ENCODE results near the gene CYSTM1.
A peak's percentile ranks its signal among the peaks of the same experiment; 100 is the strongest.

Gene CYSTM1

DNA sequence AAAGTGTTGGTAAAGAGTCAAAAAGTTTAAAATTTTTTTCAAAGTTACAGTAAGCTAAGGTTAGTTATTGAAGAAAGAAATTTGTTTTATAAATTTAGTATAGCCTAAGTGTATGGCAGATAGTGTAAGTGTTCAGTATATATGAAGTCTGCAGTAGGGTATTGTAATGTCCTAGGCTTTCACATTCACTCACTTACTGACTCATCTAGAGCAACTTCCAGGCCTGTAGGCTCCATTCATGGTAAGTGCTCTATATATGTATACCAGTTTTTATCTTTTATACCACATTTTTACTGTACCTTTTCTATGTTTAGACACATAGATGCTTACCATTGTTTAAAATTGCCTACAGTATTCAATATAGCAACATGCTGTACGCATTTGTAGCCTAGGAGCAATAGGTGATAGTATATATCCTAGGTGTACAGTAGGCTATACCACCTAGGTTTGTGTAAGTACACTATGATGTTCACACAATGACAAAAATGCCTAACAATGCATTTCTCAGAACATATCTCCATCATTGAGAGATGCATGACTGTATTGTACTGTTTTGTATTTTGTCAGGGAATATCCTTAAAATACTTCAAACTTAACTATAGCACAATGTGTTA, 38.5 kb downstream of the CYSTM1 start:
- DNase-seq, result peak in 1 of 5 donors; percentile 19

DNA sequence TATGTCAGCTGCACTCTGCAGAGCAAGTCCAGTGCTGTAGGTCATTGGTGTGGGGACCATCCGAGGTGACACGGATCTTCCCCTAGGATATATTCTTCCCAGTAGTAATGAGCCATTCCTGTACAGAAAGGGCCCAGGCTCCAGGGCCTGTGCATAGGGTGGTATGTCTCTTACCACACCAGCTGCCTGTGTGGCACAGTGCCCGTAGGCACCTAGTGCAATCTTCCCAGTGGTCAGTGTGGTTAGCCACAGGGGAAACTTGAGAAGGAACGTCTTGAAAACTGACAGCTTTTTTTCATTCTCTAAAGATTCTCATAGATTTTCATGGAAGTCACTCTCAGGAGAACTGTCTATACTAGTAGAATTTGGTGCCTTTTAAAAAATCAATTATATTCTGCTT, 39.8 kb downstream of the CYSTM1 start:
- no peak for DNase-seq

DNA sequence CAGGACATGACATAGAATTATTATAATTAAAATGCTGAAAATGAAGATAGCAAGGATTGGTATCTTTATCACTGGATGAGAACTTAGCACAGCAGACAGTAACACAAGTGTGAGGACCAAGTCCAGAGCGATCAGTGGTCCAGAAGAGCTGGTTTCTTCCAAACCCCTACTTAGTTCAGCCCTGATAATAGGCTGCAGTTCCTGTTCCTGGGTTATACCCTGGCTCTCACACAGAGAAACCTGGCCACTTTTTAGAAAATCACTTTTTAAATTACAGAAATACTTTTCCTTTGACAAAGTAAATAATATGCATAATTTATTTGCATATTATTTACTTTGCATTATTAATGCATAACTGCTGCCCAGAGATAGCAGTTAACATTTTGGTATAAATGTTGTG, 40.3 kb downstream of the CYSTM1 start:
- DNase-seq, result no peak

DNA sequence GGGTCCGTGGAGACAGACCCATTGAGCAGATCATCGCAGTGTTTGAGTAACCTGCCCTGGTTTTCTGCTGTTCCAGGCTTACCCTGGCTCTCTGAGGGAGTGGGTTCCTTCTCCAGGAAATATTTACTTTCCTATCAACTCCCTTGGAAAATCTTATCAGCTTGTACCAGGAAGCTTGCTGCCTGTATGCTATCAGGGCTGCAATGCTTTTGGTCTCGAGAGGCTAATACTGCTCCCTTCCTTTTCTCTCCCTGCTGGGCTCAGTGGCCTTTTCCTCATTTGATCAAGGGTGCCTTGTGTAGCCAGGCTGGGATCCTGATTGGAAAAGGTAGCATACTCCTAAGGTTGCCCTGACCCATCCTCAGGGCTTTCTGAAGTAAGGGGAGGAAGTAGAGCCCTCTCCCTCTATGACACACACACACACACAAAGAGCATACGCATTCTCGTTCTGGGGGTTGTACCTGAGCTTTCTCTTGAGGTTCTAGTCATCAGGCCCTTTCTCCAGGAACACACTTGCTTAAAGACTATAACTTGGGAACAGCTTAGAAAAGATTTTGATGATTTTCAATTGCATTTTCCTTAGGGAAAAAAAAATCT, 41.6 kb downstream of the CYSTM1 start:
- no peak for DNase-seq

DNA sequence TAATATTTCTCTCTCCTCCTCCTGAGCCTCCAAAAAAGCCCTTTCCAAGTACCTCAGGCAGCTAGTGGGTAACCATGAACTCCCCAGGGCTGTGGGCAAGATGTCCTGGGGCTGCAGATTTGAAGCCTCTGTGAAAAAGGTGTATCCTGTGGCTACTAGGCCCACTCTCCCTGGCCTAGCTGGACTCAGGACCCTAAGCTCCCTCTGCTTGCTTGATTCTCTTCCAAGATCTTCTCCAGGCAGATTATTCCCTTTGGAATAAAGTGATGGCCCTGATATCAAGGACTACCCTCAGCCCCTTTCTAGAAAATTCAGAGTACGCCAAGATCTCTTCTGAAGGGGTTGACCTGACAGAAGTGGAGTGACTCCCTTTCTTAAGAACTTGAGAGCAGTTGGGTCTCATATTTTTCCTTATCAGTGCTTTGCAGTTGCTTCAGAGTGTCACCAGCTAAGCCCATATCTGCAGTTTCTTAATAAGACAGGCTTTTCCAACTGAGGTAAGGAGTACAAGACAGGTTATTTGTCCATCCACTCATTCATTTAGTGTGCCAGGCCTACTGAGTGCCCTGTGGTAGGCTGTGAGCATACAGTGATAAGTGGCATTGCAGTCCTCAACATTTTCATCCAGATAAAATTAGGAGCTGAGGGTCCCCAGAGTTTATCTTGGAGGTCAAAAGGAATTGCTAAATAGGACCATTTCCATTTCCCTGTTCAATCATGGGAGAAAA, 42.5 kb downstream of the CYSTM1 start:
- no peak for DNase-seq

DNA sequence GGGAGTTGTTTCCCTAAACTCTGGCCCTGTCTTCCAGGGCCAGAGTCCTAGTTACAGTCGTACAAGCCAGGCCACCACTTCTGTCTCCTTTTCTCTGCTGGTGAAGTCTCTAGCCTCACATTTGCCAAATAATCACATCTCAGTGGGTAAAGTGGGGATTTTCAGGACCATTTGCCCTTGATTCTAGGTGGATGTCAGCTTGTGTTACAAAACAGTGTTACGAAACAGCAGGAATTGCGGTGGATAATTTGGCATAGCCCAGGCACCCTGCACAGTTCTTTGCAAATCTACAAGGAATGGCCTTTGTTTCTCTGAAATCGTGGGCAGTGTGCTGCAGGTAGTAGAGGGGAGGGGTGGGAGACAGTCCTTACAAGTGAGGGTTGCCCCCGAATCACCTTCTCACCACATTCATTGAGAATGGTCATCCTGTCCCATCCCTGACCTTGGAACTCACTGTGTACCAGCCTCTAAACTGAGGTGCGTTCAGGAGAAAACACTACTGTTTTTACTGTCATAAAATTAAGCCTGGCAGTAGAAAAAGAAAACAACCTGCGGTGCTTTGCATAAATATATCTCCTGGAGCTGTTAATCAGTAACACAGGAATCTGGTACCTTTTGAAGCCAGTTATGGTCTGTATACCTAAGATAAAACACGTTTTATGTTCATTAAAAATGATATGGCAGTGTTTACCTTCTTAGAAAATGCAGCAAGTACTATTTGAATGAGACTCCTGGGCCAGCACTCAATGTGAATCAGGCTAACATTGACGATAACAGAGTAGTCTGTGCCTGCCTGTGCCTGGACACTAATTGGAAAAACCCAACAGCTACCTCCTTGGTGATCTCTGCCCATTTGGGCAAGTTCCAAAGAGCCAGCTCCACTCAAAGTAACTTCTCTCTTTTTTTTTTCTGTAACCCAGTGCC, 44.3 kb downstream of the CYSTM1 start:
- DNase-seq, result no peak

DNA sequence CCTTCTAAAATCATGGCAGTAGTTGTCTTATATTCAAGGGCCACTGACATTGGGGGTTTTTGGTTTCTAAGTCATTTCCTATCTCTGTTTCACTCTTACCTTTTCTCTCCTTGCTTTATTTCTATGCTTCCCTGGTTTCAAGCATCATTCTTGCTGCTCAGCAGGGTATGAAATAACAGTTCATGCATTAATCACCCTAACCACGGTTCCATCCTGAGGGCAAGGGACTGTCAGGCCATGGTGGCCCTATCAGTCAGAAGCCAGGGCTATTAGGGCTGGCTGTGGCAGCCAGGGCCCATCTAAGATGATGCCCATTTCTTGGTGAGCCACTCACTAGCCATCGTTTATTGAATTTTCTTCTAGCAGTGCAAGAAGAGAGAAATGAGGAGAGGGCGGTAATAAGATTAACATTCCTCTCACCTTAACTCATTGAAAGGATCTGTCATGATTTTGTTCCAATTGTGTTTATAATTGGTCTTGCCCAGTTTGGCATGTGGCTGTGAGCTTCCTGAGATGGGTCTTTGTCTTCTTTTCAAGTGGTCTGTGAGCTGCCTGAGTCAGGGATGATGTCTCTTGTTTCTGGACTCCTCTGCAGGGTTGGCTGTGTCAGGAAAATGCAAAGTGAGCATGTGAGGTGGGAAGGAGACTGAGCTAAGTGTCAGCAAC, 45.2 kb downstream of the CYSTM1 start:
- DNase-seq, result no peak

DNA sequence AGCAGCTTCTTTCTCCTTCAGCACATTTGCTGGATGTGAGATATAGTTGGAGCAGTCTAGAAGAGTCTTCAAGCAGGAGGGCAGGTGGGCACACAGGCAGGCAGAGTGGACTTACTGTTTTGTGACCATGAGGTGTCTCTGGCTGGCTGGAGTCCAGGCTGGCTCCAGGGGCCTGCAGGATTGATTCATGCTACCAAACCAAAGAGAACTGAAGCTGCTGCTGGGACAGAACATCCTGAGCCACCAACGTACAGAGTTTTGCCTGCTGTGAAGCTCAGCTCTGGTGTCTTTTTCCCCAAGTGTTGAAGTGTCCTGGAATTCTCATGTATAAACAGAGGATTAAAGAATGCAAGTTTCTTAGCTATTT, 45.7 kb downstream of the CYSTM1 start:
- DNase-seq, result no peak

DNA sequence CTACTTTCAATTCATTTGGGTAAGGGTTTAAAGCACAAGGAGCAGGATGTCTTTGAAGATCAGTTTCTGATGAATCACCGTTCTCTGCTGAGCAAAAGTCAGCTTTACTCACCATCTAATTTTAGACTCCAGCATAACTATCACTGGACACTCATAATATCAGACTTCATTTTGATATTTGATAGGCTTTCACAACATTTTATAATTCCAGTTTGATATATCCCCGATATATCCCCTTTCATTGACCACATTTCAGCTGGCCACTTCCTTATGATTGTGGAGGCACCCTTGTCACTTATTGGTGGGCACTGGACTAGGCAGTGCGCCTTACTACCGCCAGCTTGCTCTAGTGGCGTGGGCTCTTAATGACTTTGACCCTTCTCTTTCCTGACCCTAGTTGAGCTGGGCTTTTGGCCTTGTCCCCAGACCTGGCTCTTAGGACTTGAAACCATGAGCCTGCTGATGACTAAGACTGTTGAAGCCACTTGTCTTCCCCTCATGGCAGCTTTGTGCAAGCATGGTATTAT, 46.8 kb downstream of the CYSTM1 start:
- DNase-seq, result peak in 1 of 5 donors; percentile 25

DNA sequence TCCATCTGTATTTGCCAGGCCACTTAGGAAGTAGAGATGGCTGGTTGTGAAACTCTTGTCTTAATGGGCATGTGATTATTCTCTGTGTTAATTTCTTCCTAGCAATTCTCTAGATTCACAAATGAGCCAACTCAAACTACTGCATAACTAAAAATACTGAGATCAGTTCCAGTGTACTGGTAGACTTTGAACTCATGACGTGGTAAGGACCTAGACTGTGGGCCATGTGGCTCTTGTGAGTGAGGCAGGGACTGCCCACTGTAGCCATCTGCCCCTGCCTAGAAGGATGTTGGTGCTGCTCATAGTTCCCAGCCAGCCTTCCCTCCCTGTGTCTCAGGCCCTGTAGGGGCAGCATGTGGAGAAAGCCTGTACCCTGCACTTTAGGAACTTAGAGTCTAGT, 47.4 kb downstream of the CYSTM1 start:
- DNase-seq, result no peak

DNA sequence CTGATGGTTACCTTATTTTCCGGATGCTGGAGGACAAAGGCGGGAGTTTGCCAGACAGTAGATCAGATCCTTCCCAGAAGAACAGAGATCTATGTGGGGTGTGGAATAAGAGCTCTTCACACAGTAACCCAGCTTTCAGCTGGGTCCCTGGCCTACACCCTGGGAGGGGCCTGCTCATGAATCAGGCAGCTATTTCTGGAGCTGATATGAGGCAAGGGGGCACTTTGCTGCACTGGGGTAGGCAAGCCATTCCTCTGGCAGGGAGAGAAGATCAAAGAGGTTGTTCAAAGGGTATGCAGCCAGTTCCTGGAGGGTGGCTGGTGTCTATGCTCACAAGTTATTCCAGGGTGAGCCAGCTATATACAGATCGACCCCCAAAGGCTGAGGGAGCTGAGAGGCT, 48.6 kb downstream of the CYSTM1 start:
- no peak for DNase-seq

DNA sequence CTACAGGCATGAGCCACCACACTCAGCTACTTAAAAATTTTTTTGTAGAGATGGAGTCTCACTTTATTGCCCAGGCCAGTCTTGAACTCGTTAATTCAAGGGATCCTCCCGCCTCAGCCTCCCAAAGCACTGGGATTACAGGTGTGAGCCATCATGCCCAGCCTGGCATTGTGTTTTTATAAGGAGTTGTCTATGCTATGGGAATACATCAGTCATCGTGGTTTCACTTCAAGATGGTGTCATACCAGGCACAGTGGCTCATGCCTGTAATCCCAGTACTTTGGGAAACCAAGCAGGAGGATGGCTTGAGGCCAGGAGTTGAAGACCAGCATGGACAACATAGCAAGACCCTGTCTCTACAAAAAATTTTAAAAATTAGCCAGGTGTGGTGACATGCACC, 49.7 kb downstream of the CYSTM1 start:
- DNase-seq, result no peak

DNA sequence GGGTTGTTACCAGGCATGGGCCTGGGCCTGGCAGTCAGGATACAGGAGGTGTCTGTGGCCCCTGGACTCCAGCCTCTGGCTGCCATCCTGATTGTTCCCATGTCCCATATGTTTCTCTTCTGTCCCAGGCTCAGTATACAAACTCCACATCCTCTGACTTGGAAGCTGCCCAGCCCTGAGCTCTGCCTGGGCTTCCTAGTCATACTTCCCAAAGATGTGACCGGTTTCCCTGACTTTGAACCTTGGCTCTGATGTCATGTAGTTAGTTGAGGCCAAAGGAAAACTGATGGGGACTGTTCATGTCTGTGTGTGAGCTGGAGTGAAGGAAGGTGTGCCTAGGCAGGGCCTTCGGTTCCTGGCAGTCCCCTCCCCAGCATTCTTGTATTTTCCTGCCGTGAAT, 50.4 kb downstream of the CYSTM1 start:
- DNase-seq, result no peak

DNA sequence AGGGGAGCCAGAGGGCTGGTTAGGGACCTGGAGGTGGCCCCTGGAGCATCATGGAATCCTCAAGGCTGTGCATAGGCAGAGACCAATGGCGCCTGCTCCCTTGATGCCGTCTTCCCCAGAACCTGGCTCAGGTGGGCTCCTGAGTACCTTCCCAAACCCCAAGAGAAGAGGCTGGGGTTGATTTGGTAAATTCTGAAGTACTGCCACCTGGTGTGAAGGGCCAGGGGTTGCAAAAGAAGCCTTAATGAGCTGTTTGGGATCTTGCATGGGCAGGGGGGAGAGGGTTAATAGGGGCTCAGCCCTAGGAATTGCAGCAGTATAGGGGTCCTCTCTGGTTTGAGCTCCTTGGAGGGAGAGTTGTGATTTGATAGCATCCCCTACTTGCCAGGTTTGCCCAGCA, 52.1 kb downstream of the CYSTM1 start:
- no peak for DNase-seq

DNA sequence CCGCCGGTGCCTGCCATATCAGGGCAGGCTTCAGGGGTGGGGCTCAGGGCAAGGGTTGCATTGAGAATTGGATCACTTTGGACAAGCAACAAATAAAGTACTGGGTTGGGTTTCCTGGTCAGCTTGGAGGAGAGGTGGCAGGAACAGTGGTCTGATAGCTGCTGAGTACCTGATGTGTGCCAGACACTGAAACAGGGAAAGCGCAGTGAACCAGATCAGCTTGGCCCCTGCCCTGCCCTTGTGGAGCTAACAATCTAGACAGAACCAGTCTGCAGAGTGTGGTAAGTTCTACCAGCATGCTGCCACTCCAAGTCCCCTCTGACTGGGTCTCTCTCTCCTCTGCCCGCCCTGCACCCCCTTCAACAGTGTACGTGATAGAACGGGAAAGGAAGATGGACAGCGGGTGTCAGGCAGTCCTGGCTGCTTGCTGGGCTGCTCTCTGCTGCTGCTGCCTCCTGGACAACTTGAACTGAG, 53.4 kb downstream of the CYSTM1 start:
- DNase-seq, result no peak

DNA sequence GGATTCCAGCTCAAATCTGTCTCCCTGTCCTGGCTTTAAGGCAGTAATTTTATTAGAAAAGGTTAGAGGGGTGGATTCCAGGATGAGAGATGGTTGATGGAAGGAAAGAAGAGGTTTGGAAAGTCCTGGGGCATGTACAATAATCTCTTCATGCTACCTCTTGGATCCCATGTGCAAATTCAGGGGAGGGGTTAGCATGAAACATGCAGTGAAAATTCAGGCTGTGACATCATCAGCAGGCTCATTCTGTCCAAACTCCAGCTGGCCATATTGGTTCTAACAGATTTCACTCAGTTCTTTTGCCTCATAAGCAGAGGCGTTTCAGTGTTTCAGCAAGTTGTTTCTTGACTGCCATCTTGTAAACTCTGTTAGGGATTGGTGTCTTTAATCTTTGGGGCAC, 55.4 kb downstream of the CYSTM1 start:
- no peak for DNase-seq

DNA sequence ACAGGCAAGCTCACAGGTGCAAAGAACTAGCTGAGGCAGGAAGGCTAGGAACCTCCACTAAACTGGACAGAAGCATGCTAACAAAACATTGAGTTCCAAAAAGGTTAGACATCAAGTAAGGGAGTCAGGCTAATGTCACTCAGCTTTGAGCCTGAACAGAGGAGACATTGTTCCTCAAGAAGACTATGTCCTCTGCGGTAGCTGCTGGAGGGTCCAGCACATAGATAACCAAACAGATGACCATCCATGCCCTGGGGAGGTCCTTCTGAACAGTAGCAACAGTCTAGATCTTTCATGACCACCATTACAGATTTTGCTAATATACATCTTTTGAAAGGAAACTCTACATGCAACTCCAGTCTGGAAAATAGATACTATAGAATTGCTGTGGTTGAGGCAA, 57.7 kb downstream of the CYSTM1 start:
- DNase-seq, result no peak

DNA sequence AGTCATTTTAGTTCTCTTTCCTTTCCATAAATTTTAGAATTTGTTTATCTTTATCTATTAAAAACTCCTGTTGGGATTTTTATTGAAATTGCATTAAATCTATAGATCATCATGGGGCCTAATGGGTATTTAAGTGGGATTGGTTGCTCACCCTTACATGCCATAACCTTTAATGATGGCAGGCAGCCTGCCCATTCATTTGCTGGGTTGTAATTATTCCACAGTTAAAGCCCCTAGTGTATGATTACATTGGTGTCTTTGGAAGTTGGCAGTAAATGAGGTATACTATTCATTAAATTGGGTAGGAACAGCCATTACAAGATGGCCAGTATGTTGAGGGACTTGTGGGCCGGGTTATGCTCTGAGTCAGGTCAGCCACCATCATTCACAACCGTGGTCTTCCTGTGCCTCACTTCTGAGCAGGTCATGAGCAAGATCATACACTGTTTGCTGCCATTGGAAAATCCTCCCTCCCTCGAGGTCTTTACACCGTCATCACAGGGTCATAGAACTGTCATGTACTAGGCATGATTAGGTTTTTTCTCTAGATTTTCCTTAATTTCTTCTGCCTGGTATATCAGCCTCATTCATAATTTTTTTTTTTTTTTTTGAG, 59.5 kb downstream of the CYSTM1 start:
- no peak for DNase-seq

DNA sequence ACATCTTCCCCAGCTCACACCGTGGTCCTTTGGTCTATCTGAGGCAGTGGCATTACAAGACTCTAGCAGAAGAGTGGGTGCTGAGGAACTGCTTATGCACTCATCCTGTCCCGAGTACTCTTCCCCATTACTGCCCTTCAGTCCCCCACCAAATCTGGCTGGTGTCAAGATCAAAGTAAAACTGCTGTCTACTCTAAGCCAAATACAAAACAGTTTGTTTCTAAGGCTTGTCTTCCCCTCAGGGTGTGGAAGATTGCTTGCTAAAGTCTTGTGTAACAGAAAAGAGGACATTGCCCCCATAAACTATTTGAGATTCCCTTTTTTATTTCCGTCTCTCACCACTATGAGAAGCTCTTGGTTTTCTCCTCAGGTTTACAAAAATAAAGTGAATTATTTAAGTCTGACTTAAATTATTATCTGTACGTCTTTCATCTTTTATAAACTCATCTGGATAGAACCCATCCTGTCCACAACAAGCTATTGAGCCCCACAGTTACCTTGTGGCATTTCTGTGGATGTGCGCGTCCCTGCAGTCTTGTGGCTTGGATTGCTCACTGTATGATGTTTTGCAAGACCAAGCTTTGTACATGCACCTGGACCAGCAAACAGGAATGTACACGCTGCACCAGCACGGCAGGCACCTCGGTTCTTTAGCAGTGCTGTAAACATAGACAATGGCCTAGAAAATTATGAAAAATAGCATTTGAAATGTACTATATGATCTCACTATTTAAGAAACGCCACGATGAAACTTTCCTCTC, 61.0 kb downstream of the CYSTM1 start:
- no peak for DNase-seq

DNA sequence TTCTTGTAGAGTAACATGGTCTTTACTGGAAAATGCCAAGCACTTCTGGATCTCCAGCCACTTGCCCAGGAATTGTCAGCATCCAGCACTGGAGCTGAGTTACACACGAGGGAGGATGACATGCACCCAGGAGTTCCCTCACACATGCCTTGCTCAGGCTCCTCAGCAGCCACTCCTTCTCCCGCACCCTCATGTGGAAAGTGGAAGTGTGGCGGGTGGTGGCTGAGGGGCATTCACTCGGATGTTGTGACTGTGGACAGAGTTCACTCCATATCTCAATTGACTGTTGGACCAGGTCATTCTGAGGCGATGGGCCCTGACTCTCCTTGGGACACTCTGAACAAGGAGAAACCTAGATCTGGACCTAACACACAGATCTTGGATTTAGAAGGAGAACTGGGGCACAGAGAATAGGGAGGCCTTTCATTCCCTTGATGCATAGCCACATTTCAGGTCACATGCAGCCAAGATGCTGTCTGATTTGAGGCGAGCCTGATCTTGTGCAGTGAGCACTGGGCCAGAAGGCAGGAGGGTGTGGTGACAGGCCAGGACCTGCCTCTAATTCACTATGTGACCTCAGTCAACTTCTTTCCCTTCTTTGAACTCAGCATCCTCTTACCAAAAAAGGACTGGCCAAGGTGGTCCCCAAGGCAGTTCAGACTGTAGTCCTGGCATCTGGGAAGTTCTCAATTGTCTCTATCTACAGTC, 62.1 kb downstream of the CYSTM1 start:
- no peak for DNase-seq

DNA sequence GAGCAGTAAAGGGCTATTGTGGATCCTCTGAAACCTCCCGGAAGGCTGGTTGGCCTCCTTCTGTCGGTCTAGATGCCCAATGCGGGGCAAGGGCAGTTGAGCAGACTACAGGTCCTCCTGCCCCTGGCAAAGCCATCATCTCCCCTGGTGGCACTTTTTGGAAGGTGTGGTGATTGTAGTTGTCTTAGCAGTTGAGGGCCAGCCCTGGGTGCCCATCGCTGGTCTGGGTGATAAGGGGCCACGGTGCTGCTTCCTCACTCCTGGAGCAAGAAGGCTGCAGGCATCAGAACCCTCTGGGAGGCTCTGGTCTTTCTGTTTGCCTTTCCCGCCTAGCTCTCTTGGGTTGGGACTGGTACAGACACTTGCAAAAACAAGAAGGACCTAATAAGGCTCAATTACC, 63.8 kb downstream of the CYSTM1 start:
- DNase-seq, result no peak

Measured in T-helper 1 cell (primary cell).